ENCODE data around the gene EXD1. TPM values are rescaled to one million over a fixed set of nuclear protein-coding genes. Genes with fewer than 3 reads are reported as not detected.

Gene EXD1
- total RNA-seq, 1 experiment from 2014 or later, result 0.26 TPM

DNA sequence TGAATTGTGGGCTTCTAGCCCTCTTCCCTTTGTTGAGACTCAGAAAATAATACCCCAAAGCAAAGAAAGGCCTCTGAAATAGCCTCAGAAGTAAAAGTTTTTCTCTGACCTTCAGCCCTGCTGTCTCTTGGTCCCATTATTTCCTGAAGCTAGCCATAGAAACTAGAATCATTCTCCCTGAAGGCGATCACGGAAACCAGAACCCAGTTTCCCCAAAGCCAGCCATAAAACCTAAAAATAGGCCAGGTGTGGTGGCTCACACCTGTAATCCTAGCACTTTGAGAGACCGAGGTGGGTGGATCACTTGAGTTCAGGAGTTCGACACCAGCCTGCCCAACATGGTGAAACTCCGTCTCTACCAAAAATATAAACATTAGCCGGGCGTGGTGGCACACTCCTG is 27.2 kb downstream of the EXD1 start (continued):
- TF ChIP-seq CBFB (CRISPR knock-in tag; IDR thresholded peaks at IDR 0.05; ENCODE audit: low read depth) (no peak), ZNF416 (CRISPR knock-in tag; IDR thresholded peaks at IDR 0.05) (no peak), JAZF1 (CRISPR knock-in tag; IDR thresholded peaks at IDR 0.05) (no peak)
- TF ChIP-seq, protein P1, sequence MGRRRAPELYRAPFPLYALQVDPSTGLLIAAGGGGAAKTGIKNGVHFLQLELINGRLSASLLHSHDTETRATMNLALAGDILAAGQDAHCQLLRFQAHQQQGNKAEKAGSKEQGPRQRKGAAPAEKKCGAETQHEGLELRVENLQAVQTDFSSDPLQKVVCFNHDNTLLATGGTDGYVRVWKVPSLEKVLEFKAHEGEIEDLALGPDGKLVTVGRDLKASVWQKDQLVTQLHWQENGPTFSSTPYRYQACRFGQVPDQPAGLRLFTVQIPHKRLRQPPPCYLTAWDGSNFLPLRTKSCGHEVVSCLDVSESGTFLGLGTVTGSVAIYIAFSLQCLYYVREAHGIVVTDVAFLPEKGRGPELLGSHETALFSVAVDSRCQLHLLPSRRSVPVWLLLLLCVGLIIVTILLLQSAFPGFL (CRISPR knock-in tag; IDR thresholded peaks at IDR 0.05; ENCODE audit: borderline replicate concordance), result no peak

DNA sequence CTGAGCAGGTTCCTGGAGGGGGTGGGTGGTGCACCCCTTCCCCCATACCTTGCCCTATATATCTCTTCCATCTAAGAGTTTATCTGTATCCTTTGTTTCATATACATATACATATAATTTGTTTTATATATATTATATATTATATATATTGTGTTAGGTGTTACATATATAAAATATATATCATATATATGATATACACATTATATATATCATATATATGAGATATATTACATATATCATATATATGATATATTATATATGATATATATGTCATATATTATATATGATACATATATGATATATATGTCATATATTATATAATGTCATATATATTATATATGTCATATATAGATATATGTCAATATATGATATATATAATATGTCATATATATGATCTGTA is 31.1 kb downstream of the EXD1 start:
- POLR2A ChIA-PET, result interaction anchor here (0.8 kb wide), 1 partner anchor 11 kb away, joined by 6 read pairs; no protein-coding TSS in a partner anchor
- H3K36me3 Mint-ChIP-seq, result no peaks in the 10 kb centered on the region
- H3K27me3 Mint-ChIP-seq (ENCODE audit: low read depth), result no peaks in the 10 kb centered on the region
- DNase-seq (ENCODE audit: low spot score), result no peak
- CTCF ChIA-PET, result no interaction called here
- no peak overlapping the region for H3K27ac Mint-ChIP-seq
- TF ChIP-seq, protein P1 (CRISPR knock-in tag; IDR thresholded peaks at IDR 0.05; ENCODE audit: borderline replicate concordance), result no peak
- TF ChIP-seq, protein P2, sequence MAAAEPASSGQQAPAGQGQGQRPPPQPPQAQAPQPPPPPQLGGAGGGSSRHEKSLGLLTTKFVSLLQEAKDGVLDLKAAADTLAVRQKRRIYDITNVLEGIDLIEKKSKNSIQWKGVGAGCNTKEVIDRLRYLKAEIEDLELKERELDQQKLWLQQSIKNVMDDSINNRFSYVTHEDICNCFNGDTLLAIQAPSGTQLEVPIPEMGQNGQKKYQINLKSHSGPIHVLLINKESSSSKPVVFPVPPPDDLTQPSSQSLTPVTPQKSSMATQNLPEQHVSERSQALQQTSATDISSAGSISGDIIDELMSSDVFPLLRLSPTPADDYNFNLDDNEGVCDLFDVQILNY (CRISPR knock-in tag; IDR thresholded peaks at IDR 0.05), result no peak
- TF ChIP-seq EMX1 (CRISPR knock-in tag; IDR thresholded peaks at IDR 0.05), result no peak
- no peak for TF ChIP-seq NR2C2 (CRISPR knock-in tag; IDR thresholded peaks at IDR 0.05)
- TF ChIP-seq ZNF416 (CRISPR knock-in tag; IDR thresholded peaks at IDR 0.05), result no peak
- TF ChIP-seq ZNF671 (CRISPR knock-in tag; IDR thresholded peaks at IDR 0.05), result no peak
- no peak for TF ChIP-seq ZNF121 (CRISPR knock-in tag; IDR thresholded peaks at IDR 0.05)
- TF ChIP-seq CBFB (CRISPR knock-in tag; IDR thresholded peaks at IDR 0.05; ENCODE audit: low read depth), result no peak
- H3K9me3 Mint-ChIP-seq, result no peaks in the 10 kb centered on the region
- no peak overlapping the region for H3K4me3 Mint-ChIP-seq
- H3K4me1 Mint-ChIP-seq, result no peaks in the 10 kb centered on the region
- ATAC-seq, result no peak

DNA sequence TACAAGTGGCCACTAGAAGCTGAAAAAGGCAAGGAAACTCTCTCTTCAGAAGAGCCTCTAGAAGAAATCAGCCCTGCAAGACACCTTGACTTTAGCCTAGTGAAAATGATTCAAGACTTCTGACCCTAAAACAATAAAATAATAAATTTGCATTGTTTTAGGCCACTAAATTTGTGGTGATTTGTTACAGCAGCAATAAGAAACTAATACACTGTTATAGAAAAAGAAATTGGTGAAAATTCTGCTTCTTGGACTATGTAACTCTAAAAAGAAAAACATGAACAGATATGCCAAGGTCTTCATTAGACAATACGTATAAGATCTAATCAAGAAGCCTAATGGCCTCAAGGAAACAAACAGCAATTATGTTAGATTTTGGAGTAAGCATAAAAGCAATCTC is 36.1 kb downstream of the EXD1 start:
- Mint-ChIP-seq H3K4me1 (no peaks in the 10 kb centered on the region), H3K36me3 (0 out of 2 replicates have a peak, but pooled peaks cover 2% of the 10 kb centered on the region), H3K4me3 (no peak overlapping the region), H3K27ac (no peak overlapping the region), H3K27me3 (ENCODE audit: low read depth) (no peaks in the 10 kb centered on the region), H3K9me3 (peaks cover 4% of the 10 kb centered on the region)
- TF ChIP-seq, protein P3, sequence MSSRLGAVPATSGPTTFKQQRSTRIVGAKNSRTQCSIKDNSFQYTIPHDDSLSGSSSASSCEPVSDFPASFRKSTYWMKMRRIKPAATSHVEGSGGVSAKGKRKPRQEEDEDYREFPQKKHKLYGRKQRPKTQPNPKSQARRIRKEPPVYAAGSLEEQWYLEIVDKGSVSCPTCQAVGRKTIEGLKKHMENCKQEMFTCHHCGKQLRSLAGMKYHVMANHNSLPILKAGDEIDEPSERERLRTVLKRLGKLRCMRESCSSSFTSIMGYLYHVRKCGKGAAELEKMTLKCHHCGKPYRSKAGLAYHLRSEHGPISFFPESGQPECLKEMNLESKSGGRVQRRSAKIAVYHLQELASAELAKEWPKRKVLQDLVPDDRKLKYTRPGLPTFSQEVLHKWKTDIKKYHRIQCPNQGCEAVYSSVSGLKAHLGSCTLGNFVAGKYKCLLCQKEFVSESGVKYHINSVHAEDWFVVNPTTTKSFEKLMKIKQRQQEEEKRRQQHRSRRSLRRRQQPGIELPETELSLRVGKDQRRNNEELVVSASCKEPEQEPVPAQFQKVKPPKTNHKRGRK (CRISPR knock-in tag; IDR thresholded peaks at IDR 0.05; ENCODE audit: borderline replicate concordance), result no peak
- TF ChIP-seq GTF2I (CRISPR knock-in tag; conservative IDR thresholded peaks at IDR 0.05) (no peak), GABPB1 (CRISPR knock-in tag; IDR thresholded peaks at IDR 0.05) (no peak), RELA (CRISPR knock-in tag; IDR thresholded peaks at IDR 0.05; ENCODE audit: borderline replicate concordance) (no peak)
- POLR2A ChIA-PET, result no interaction called here
- no peak for ATAC-seq
- CTCF ChIA-PET, result interaction anchor here (0.6 kb wide), 1 partner anchor 288 kb away, joined by 3 read pairs; no protein-coding TSS in a partner anchor
- DNase-seq (ENCODE audit: low spot score), result no peak

DNA sequence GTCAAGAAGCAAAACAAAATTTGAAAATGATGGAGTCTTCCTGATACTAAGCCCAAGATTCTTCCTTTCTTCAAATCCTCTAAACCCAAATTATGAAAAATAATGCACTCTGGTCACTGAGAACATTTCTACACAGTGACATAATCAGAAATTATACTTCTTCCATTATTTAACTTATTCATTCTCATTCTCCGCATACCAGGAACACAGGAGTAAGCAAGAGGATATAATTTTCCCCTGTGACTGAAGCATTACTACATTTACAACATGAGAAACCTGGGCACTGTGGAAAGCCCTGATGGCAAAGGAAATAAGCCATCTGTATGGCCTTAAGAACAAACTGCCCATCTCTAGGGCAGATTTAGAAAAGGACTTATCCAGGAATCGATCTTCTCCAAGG is 47.0 kb downstream of the EXD1 start:
- Mint-ChIP-seq H3K27me3 (ENCODE audit: low read depth) (no peaks in the 10 kb centered on the region), H3K36me3 (no peaks in the 10 kb centered on the region), H3K4me3 (no peak overlapping the region), H3K27ac (no peak overlapping the region), H3K4me1 (peaks cover 9% of the 10 kb centered on the region), H3K9me3 (no peaks in the 10 kb centered on the region)
- TF ChIP-seq ZNF423 (CRISPR knock-in tag; IDR thresholded peaks at IDR 0.05) (no peak), NR3C1 (CRISPR knock-in tag; conservative IDR thresholded peaks at IDR 0.05; ENCODE audit: low read depth) (no peak)
- no peak for ATAC-seq
- ChIA-PET CTCF (interaction anchor here (0.9 to 1.1 kb wide), 2 partner anchors 249 to 281 kb away, joined by 3 to 4 read pairs; no protein-coding TSS in a partner anchor), POLR2A (no interaction called here)
- DNase-seq (ENCODE audit: low spot score), result no peak
